K562 (cell line): ENCODE data around the gene NYAP2. TPM values are rescaled to one million over a fixed set of nuclear protein-coding genes. Genes with fewer than 3 reads are reported as not detected.
A peak's percentile ranks its signal among the peaks of the same experiment; 100 is the strongest.

ENCODE experiments used
- ATF4 ChIP-seq: fragments of 450-650 bp; formaldehyde crosslinking; IDR thresholded peaks from 2 replicates; pipeline ENCODE4 v1.4.0; 2022; ENCODE audit warnings: mild to moderate bottlenecking, moderate library complexity
- BCOR ChIP-seq: fragments of 450-650 bp; IDR thresholded peaks from 2 replicates; pipeline ENCODE4 v1.6.1; 2016
- CUX1 ChIP-seq: fragments of 200-800 bp; sonication (Bioruptor generic); IDR thresholded peaks from 2 replicates; pipeline ENCODE4 v1.6.1; 2016; ENCODE audit warnings: missing genetic modification characterization, missing compliant biosample characterization
- E2F4 ChIP-seq: sonication (generic); formaldehyde crosslinking; IDR thresholded peaks from 2 replicates; pipeline ENCODE4 v1.8.0; 2022; ENCODE audit warnings: mild to moderate bottlenecking, low read depth, missing genetic modification reagents
- KAT2B ChIP-seq: IDR thresholded peaks from one replicate; pipeline ENCODE4 v1.6.1; 2012; ENCODE audit warnings: low read depth, mild to moderate bottlenecking, control low read depth, inconsistent platforms, low read length, moderate library complexity
- SAP30 ChIP-seq: fragments of 200-600 bp; sonication (generic); IDR thresholded peaks from 2 replicates; pipeline ENCODE4 v1.6.1; 2012; ENCODE audit warnings: borderline replicate concordance, low read depth, mild to moderate bottlenecking, moderate library complexity, low read length, control low read depth, inconsistent platforms; ENCODE audit not compliant: insufficient read depth, poor library complexity, severe bottlenecking
- TAF15 ChIP-seq: fragments of 200-400 bp; formaldehyde crosslinking; IDR thresholded peaks from 2 replicates; pipeline ENCODE4 v1.6.1; 2017; ENCODE audit warnings: mild to moderate bottlenecking, low read depth, low read length, moderate library complexity
- TCF3 ChIP-seq: sonication (generic); formaldehyde crosslinking; IDR thresholded peaks from 2 replicates; pipeline ENCODE4 v1.4.0; 2020; ENCODE audit warnings: mild to moderate bottlenecking, missing genetic modification reagents
- ZBTB12 ChIP-seq: fragments of 250-450 bp; sonication (Bioruptor Pico); IDR thresholded peaks from 2 replicates; pipeline ENCODE4 v1.4.0; 2020
- ZNF384 ChIP-seq: IDR thresholded peaks from 2 replicates; pipeline ENCODE4 v1.6.1; 2012; ENCODE audit warnings: low read depth, low read length, improper control_type of control experiment
- polyA plus RNA-seq, 8 experiments: library from polyadenylated mRNA; depleted of rRNA in 4 of 8; stranded (reverse) in 5 of 8; unstranded in 3 of 8; fragments of >200 nt; fragmentation: Nextera tagmentation in 2 of 8; fragmentation: Illumina TruSeq in 1 of 8; extraction: Ambion mirVana in 2 of 8; extraction: Trizol in 1 of 8; gene quantifications; 2 replicates each; pipeline versions ENCODE4 v1.2.1 to v1.2.3, GENCODE V29; 2011 to 2014; ENCODE audit warnings: inconsistent platforms in 1 of 8, missing spikeins in 1 of 8
- total RNA-seq, 7 experiments: library from RNA; depleted of rRNA in 6 of 7; stranded (reverse); fragments of >200 nt in 6 of 7; fragmentation: Illumina TruSeq in 2 of 7; extraction: Trizol in 2 of 7; gene quantifications; 2 replicates each; pipeline versions ENCODE4 v1.2.1 to v1.2.3, GENCODE V29; 2011 to 2021; ENCODE audit warnings: low replicate concordance in 1 of 7

The NYAP2 gene
- total and polyA plus RNA-seq, 9 of the 15 experiments (the other 6 are each of a cell fraction or from before 2014, with no cell fraction given) = 0.03 to 0.04 (median 0.04) TPM; not detected in 3

GRCh38 chr2:225456619-225457260, 57.2 kb downstream of the NYAP2 start (continued):
- peak; percentile 80 for TF ChIP-seq TCF3 (CRISPR knock-in tag)
- TF ChIP-seq ATF4 (CRISPR knock-in tag) = no peak
- TF ChIP-seq ZBTB12 (CRISPR knock-in tag) = no peak
- no peak for TF ChIP-seq E2F4 (CRISPR knock-in tag)
- TF ChIP-seq CUX1 (CRISPR knock-in tag) = no peak
- no peak for TF ChIP-seq KAT2B
- no peak for TF ChIP-seq TAF15
- TF ChIP-seq ZNF384 = no peak
- no peak for TF ChIP-seq SAP30
- no peak for TF ChIP-seq BCOR
